HG03039 (cell line): ENCODE results near the gene ZBTB9.

Source experiments
- ATAC-seq: cut with Tn5 transposase; IDR thresholded peaks from one replicate; pipeline ENCODE4 v1.9.1; 2021; ENCODE audit warnings: mild to moderate bottlenecking, moderate library complexity; ENCODE audit not compliant: unreplicated experiment

ZBTB9 gene

DNA sequence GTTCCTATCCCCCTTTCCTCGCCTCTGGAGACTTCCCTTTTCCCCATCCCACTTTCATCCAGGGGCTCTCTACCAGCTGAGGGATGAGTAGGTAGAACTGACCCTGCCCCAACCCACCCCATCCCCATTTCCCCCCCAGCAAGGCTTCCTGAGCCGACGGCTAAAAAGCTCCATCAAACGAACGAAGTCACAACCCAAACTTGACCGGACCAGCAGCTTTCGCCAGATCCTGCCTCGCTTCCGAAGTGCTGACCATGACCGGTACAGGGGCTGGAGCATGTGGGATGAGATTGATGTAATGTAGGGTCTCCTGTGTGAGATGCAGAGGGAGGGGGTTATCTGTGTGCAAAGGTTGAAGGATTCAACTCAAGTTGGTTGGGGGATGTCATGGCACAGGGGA, 21.8 kb upstream of the ZBTB9 start:
- ATAC-seq = no peak

DNA sequence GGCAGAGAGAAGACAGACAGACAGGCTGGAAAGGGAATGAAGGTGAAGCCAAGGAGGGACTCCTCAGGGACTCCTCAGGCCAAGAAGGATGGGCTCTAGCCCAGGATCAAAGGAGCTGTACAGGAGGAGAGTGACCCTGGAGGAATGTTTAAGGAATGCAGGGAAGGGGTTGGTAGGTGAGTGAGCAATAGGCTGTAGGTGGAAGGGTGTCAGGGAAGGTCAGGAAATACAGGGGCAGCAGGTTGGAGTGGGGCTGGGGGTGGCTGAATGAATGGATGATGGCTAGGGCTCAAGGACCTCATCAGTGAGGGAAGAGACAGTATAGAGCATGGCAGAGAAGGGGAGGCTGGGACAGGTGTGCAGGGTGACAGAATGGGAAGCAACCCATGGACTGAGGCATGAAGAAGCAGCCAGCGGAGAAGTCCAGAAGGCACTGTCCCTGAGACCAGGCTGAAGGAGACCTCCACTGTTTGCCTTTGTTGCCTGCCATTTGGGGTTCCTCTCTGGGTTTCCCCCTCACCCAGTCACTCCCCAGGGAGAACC, 21.3 kb upstream of the ZBTB9 start:
- no peak for ATAC-seq

GRCh38 chr6:33433544-33434191, 20.7 kb upstream of the ZBTB9 start:
- no peak for ATAC-seq

GRCh38 chr6:33434961-33435360, 19.4 kb upstream of the ZBTB9 start:
- ATAC-seq = no peak

DNA sequence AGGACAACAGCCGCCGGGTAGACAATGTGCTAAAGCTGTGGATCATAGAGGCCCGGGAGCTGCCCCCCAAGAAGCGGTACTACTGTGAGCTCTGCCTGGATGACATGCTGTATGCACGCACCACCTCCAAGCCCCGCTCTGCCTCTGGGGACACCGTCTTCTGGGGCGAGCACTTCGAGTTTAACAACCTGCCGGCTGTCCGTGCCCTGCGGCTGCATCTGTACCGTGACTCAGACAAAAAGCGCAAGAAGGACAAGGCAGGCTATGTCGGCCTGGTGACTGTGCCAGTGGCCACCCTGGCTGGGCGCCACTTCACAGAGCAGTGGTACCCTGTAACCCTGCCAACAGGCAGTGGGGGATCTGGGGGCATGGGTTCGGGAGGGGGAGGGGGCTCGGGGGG, 16.7 kb upstream of the ZBTB9 start:
- ATAC-seq = no peak

- ATAC-seq = no peak
Observed at GRCh38 chr6:33438978-33439594, 15.3 kb upstream of the ZBTB9 start.

- no peak for ATAC-seq
Observed at GRCh38 chr6:33439956-33440648, 14.3 kb upstream of the ZBTB9 start.

DNA sequence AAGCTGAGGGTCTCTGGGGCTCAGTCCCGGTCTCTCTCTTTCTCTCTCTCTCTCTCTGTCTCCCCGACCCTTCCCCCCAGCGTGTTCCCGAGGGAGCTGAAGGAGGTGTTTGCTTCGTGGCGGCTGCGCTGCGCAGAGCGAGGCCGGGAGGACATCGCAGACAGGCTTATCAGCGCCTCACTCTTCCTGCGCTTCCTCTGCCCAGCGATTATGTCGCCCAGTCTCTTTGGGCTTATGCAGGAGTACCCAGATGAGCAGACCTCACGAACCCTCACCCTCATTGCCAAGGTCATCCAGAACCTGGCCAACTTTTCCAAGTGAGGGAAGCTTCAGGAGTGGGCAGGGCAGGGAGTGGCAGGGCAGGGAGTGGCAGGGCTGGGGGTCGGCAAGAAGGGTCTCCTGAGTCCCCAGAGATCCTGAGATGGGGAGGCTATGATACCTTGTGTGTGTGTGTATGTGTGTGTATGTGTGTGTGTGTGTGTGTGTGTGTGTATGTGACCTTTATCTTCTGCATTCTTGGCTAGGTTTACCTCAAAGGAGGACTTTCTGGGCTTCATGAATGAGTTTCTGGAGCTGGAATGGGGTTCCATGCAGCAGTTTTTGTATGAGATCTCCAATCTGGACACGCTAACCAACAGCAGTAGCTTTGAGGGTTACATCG, 13.6 kb upstream of the ZBTB9 start:
- ATAC-seq = no peak

DNA sequence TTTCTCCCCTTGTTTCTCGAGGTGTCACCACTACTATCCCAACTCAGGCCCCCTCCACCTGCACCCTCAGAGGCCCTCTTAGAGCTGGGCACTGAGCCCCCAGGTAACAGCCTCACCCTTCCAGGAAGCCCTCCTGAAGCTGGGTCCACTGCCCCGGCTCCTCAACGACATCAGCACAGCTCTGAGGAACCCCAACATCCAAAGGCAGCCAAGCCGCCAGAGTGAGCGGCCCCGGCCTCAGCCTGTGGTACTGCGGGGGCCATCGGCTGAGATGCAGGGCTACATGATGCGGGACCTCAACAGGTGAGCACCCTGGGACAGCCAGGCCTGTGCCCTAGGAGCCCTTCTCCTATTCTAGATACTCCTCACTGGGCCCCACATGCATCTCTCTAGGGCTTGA, 12.9 kb upstream of the ZBTB9 start:
- no peak for ATAC-seq

GRCh38 chr6:33442283-33442682, 12.1 kb upstream of the ZBTB9 start:
- ATAC-seq = no peak

- no peak for ATAC-seq
Observed at GRCh38 chr6:33443025-33443424, 11.4 kb upstream of the ZBTB9 start.

DNA sequence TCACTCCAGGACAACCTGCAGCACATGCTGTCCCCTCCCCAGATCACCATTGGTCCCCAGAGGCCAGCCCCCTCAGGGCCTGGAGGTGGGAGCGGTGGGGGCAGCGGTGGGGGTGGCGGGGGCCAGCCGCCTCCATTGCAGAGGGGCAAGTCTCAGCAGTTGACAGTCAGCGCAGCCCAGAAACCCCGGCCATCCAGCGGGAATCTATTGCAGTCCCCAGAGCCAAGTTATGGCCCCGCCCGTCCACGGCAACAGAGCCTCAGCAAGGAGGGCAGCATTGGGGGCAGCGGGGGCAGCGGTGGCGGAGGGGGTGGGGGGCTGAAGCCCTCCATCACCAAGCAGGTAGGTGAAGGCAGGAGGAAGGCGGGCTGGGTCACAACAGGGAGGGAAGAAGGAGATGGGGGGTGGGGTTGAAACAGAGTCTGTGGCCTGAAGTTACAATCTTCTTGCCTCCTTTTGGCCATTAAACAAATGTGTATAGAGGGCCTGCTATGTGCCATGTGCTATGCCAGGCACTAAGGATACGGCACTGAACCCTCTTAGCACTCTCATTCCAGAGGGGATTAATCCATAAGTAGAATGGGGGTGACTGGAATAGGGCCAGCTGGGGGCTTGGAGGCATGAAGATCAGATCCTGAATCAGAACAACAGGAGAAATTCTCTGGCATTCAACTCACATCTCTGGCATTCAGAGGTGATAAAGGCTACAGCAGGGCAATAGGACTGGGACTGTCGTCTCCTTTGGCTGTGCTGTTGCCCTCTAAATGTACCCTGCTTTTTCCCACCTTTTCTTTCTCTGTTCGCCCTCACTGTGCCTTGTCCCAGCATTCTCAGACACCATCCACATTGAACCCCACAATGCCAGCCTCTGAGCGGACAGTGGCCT, 10.5 kb upstream of the ZBTB9 start:
- ATAC-seq = no peak

GRCh38 chr6:33445119-33445603, 9.2 kb upstream of the ZBTB9 start:
- ATAC-seq = no peak

- no peak for ATAC-seq
Observed at GRCh38 chr6:33446356-33446755, 8.0 kb upstream of the ZBTB9 start.

DNA sequence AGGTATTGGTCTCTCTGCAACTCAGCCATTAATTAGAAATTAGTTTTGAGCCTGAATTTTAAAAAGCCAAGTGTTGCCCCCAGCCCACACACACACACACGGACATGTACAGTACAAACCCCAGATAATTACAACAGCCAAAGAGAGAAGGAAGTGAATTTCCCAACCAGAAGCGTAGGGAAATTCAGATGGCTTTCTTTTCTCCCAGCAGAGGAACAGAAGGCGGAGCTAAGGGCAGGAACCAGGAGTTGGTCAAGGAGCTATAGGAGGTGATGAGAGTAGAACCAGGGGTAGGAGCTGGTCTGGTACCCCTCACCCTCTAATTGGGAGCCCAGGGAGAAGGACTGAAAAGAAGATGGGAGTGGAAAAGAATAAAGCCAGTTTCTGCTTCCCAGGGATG, 3.9 kb upstream of the ZBTB9 start:
- no peak for ATAC-seq

DNA sequence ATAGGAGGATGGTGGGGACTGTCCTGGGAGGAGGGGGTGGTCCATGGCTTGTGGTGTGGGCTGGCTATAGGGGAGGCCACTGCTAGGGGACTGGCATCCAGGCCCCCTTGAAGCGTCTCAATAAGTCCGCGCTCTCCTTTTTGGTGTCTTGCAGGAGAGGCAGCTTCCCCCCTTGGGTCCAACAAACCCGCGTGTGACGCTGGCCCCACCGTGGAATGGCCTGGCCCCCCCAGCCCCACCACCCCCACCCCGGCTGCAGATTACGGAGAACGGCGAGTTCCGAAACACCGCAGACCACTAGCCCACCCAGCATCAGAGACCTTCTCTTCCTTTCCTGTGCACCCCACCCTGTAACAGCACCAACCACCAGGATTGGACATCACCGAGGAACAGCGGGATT, 2.8 kb upstream of the ZBTB9 start:
- no peak for ATAC-seq

- no peak for ATAC-seq
Observed at GRCh38 chr6:33452496-33452895, 1.9 kb upstream of the ZBTB9 start.

DNA sequence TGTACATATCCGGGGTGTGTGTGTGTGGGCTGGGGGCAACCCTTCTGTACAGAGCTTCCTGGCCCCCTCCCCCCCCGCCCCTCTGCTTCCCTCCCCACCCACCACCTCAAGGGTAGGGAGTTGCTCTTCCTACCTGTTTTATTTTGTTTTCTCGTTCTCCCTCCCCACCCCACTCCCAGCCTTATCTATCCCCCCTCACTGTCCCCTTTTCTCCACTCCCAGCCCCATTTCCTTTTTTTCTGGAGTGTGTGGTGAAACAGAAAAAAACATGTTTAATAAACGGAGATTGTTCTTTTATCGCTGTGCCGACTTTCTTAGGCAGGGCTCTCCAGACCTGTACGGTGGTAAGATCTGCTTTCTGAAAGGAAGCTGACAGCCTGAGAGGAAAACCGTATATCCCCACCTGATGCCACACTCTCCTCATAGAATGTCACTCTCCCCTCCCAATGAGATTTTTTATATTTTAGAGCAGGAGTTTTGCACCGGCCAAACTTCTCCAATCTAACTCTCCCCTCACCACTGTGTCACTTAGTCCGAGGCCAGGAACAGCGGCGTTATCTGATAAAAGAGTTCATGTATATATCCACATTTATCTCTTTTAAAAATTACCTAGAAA, 875 bp upstream of the ZBTB9 start:
- ATAC-seq = no peak

GRCh38 chr6:33455051-33455450, 675 bp downstream of the ZBTB9 start:
- ATAC-seq = no peak

DNA sequence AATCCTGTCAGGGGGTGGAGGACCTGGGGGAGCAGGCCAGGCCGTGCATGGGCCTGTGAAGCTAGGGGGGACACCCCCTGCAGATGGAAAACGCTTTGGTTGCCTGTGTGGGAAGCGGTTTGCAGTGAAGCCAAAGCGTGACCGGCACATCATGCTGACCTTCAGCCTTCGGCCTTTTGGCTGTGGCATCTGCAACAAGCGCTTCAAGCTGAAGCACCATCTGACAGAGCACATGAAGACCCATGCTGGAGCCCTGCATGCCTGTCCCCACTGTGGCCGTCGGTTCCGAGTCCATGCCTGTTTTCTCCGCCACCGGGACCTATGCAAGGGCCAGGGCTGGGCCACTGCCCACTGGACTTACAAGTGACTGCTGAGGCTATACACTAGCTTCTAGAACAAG, 1.8 kb downstream of the ZBTB9 start:
- no peak for ATAC-seq
